Activated CD8-positive, alpha-beta memory T cell treated with anti-CD3 and anti-CD28 coated beads for 1 hour (primary cell): ENCODE results near the gene PTPRN2.
"Not testable (repeated sequence)": the region's sequence is repeated elsewhere in the genome, so short reads cannot be mapped to it uniquely, and the experiment has no call there.

ENCODE experiments used
- DNase-seq, 2 donors: peaks; one replicate each; pipeline ENCODE4 v3.0.0-alpha.2; 2020; ENCODE audit warnings: low read depth in 1 of 2; ENCODE audit errors: extremely low read depth in 1 of 2

Gene PTPRN2

GRCh38 chr7:157786375-157787274 is 801.0 kb downstream of the PTPRN2 start:
- no peak for DNase-seq

GRCh38 chr7:157785486-157786186 is 802.0 kb downstream of the PTPRN2 start:
- DNase-seq, result no peak

GRCh38 chr7:157784979-157785441 is 802.6 kb downstream of the PTPRN2 start:
- no peak for DNase-seq

- no peak for DNase-seq
Observed at GRCh38 chr7:157784041-157784835, 803.4 kb downstream of the PTPRN2 start.

GRCh38 chr7:157782041-157782440 is 805.6 kb downstream of the PTPRN2 start:
- no peak for DNase-seq

- DNase-seq, result no peak
Observed at GRCh38 chr7:157780721-157781120, 806.9 kb downstream of the PTPRN2 start.

GRCh38 chr7:157780312-157780711 is 807.3 kb downstream of the PTPRN2 start:
- DNase-seq, result no peak

GRCh38 chr7:157779206-157779605 is 808.4 kb downstream of the PTPRN2 start:
- no peak for DNase-seq

- DNase-seq, result not testable (repeated sequence)
Observed at GRCh38 chr7:157777194-157777762, 810.3 kb downstream of the PTPRN2 start.

- no peak for DNase-seq
Observed at GRCh38 chr7:157775560-157776332, 811.9 kb downstream of the PTPRN2 start.

- no peak for DNase-seq
Observed at GRCh38 chr7:157775021-157775559, 812.5 kb downstream of the PTPRN2 start.

- DNase-seq, result no peak
Observed at GRCh38 chr7:157774495-157774894, 813.1 kb downstream of the PTPRN2 start.

GRCh38 chr7:157773361-157773760 is 814.3 kb downstream of the PTPRN2 start:
- DNase-seq, result no peak

- DNase-seq, result no peak
Observed at GRCh38 chr7:157772486-157773130, 815.0 kb downstream of the PTPRN2 start.

- DNase-seq, result no peak
Observed at GRCh38 chr7:157771689-157772088, 815.9 kb downstream of the PTPRN2 start.

- DNase-seq, result no peak
Observed at GRCh38 chr7:157770716-157771320, 816.8 kb downstream of the PTPRN2 start.

GRCh38 chr7:157769526-157770215 is 818.0 kb downstream of the PTPRN2 start:
- DNase-seq, result no peak

GRCh38 chr7:157769086-157769485 is 818.5 kb downstream of the PTPRN2 start:
- no peak for DNase-seq
